Caco-2 (cell line): ENCODE results near the gene RNF151. TPM values are rescaled to one million over a fixed set of nuclear protein-coding genes. Genes with fewer than 3 reads are reported as not detected.

Source experiments
- BruUV-seq: library from RNA; stranded (reverse); fragments of 400-500 nt; replicated peaks from 2 replicates; lab custom pipeline; 2021; lab: Mats Ljungman, UMichigan
- CTCF ChIA-PET: fragments of 300-600 bp; sonication (Branson Sonifier 250); formaldehyde crosslinking; loops from one replicate; lab custom pipeline; 2022; ENCODE audit warnings: antibody characterized with exemption; lab: Charles Lee
- POLR2A ChIA-PET: fragments of 300-600 bp; sonication (Branson Sonifier 250); formaldehyde crosslinking; loops from one replicate; lab custom pipeline; 2022; ENCODE audit warnings: antibody characterized with exemption; lab: Charles Lee
- DNase-seq, 2 experiments: peaks; one replicate each; pipeline versions ENCODE4 v3.0.0 to v3.0.0-alpha.2; 2020 to 2022
- H3K27me3 ChIP-seq: replicated peaks from 2 replicates; pipeline ENCODE4 v1.6.0; 2011; ENCODE audit warnings: low read length; ENCODE audit not compliant: control insufficient read depth, insufficient read depth
- H3K36me3 ChIP-seq: 2 replicates; pipeline ENCODE4 v1.5.1; 2011; ENCODE audit warnings: low read length; ENCODE audit not compliant: control insufficient read depth, insufficient read depth
- H3K4me1 ChIP-seq: fragments of 250-450 bp; sonication (Bioruptor Pico); 2 replicates; pipeline ENCODE4 v1.5.1; 2020; ENCODE audit warnings: mild to moderate bottlenecking
- H3K4me3 ChIP-seq: 2 replicates; pipeline ENCODE4 v1.5.1; 2011; ENCODE audit warnings: low read depth, mild to moderate bottlenecking, control low read depth, low read length
- H3K9me3 ChIP-seq: fragments of 250-450 bp; sonication (Bioruptor Pico); 2 replicates; pipeline ENCODE4 v1.5.1; 2020; ENCODE audit warnings: mild to moderate bottlenecking, moderate library complexity
- H3K27ac Mint-ChIP-seq: one replicate; pipeline ENCODE4 v1.8.0; 2022; ENCODE audit warnings: mixed read lengths; ENCODE audit not compliant: unreplicated experiment
- H3K27me3 Mint-ChIP-seq: one replicate; pipeline ENCODE4 v1.8.0; 2022; ENCODE audit warnings: mixed read lengths; ENCODE audit not compliant: insufficient read depth, unreplicated experiment
- H3K36me3 Mint-ChIP-seq: one replicate; pipeline ENCODE4 v1.8.0; 2022; ENCODE audit warnings: mild to moderate bottlenecking, mixed read lengths; ENCODE audit not compliant: insufficient read depth, unreplicated experiment
- H3K4me1 Mint-ChIP-seq: one replicate; pipeline ENCODE4 v1.8.0; 2022; ENCODE audit warnings: low read depth, mixed read lengths; ENCODE audit not compliant: unreplicated experiment
- H3K4me3 Mint-ChIP-seq: one replicate; pipeline ENCODE4 v1.8.0; 2022; ENCODE audit warnings: mild to moderate bottlenecking, moderate library complexity, mixed read lengths; ENCODE audit not compliant: unreplicated experiment
- H3K9me3 Mint-ChIP-seq: one replicate; pipeline ENCODE4 v1.8.0; 2022; ENCODE audit warnings: mixed read lengths; ENCODE audit not compliant: unreplicated experiment
- intact Hi-C: fragments of 100-400 bp; cut with micrococcal nuclease; formaldehyde crosslinking; loops from one replicate; pipeline ENCODE4 v1.10.0; 2022; ENCODE audit not compliant: unreplicated experiment
- total RNA-seq: library from RNA; stranded (reverse); gene quantifications from 2 replicates; pipeline ENCODE4 v1.2.3, GENCODE V29; 2022
- TF ChIP-seq, protein P1 (sequence below), 2 experiments: fragments of 200-600 bp in 1 of 2; IDR thresholded peaks; 1 replicate in 1 of 2; 2 replicates in 1 of 2; pipeline versions ENCODE4 v1.5.1 to v1.8.0; 2011 to 2022; ENCODE audit warnings: antibody characterized with exemption in 1 of 2, control low read depth in 1 of 2, inconsistent platforms in 1 of 2, low read depth in 1 of 2, low read length in 1 of 2, mild to moderate bottlenecking in 1 of 2, moderate library complexity in 1 of 2; ENCODE audit not compliant: insufficient read depth in 1 of 2, severe bottlenecking in 1 of 2, unreplicated experiment in 1 of 2

RNF151 gene
- total RNA-seq, 1 experiment from 2014 or later = not detected

DNA sequence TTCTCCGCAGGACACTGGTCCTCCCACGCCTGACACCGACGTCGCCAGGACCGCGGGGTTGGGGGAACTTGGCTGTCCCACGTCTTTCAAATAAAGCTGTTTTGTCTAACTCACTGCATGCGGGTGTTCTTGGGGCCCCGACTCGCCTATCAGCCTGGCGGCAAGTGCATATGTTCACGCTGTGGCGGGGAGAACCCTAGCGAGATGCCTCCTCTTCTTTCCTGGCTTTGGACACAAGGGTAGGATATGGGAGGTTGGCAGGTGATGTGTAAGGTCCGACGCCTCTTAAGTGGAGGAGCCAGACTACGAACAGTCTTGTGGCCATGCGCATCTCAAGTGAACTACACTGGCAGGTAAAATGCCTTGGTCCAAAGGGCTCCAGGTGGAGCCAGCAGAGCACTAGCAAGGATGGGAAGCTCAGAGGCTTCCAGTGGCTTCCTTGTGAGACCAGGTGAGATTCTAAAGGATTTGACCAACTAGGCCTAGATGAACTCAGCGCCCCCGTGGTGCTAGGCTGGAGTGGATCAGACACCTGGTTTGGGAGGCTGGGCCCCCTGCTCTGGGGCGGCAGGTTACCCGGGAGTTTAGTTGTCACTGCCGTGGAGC, 1.2 kb upstream of the RNF151 start:
- ChIA-PET CTCF (interaction anchor here (1.1 kb wide), 1 partner anchor 24 kb away, joined by 3 read pairs; the partner anchor contains the start of gene SYNGR3), POLR2A (interaction anchor here (0.6 to 1.9 kb wide), 17 partner anchors 19 to 288 kb away, joined by 3 to 36 read pairs (median 6); partner anchors contain the start of genes ECI1, GFER, JPT2 and MSRB1)
- H3K27me3 ChIP-seq = no peaks in the 10 kb centered on the region
- Mint-ChIP-seq H3K4me3 (peak overlapping the region; percentile 76), H3K4me1 (peaks cover 20% of the 10 kb centered on the region), H3K27me3 (no peaks in the 10 kb centered on the region), H3K27ac (peak overlapping the region; percentile 96), H3K9me3 (no peaks in the 10 kb centered on the region), H3K36me3 (peaks cover 55% of the 10 kb centered on the region)
- H3K36me3 ChIP-seq = peaks cover 8% of the 10 kb centered on the region
- TF ChIP-seq, protein P1, sequence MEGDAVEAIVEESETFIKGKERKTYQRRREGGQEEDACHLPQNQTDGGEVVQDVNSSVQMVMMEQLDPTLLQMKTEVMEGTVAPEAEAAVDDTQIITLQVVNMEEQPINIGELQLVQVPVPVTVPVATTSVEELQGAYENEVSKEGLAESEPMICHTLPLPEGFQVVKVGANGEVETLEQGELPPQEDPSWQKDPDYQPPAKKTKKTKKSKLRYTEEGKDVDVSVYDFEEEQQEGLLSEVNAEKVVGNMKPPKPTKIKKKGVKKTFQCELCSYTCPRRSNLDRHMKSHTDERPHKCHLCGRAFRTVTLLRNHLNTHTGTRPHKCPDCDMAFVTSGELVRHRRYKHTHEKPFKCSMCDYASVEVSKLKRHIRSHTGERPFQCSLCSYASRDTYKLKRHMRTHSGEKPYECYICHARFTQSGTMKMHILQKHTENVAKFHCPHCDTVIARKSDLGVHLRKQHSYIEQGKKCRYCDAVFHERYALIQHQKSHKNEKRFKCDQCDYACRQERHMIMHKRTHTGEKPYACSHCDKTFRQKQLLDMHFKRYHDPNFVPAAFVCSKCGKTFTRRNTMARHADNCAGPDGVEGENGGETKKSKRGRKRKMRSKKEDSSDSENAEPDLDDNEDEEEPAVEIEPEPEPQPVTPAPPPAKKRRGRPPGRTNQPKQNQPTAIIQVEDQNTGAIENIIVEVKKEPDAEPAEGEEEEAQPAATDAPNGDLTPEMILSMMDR (IDR thresholded peaks at IDR 0.05; ENCODE audit: insufficient read depth in 1 of 2, low read depth in 1 of 2, low read length in 1 of 2, severe bottlenecking in 1 of 2, unreplicated experiment in 1 of 2) = no peak
- no peaks in the 10 kb centered on the region for H3K9me3 ChIP-seq
- no peak for DNase-seq
- BruUV-seq = TSS peak; percentile 64
- intact Hi-C loops = no loop called here
- peak overlapping the region; percentile 83 for H3K4me3 ChIP-seq
- H3K4me1 ChIP-seq = peaks cover 17% of the 10 kb centered on the region

DNA sequence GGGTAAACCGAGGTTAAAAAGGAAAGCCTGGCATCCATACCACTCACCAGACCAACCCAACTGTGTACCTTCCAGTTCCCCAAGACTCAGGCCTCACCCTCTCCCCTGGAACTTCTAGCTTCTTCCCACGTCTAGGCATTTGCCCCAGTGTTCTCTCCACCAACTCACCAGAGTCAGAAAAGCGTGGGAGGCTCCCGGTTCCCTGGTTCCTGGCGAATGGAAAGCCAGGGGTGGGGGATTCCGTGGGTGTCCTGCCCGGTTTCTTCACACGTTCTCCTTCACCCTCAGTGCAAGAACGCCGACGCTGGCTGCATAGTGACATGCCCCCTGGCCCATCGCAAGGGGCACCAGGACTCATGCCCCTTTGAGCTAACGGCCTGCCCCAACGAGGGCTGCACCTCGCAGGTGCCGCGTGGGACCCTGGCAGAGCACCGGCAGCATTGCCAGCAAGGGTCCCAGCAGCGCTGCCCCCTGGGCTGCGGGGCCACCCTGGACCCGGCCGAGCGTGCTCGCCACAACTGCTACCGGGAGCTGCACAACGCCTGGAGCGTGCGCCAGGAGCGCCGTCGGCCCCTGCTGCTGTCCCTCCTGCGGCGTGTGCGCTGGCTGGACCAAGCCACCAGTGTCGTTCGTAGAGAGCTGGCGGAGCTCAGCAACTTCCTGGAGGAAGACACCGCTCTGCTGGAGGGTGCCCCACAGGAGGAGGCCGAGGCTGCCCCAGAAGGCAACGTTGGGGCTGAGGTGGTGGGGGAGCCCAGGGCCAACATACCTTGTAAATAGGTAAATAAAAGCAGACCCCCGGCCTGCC, 1.7 kb downstream of the RNF151 start:
- Histone ChIP-seq H3K9me3 (no peaks in the 10 kb centered on the region), H3K36me3 (peaks cover 3% of the 10 kb centered on the region), H3K27me3 (no peaks in the 10 kb centered on the region), H3K4me1 (0 out of 2 replicates have a peak, but pooled peaks cover under 1% of the 10 kb centered on the region), H3K4me3 (no peak overlapping the region)
- Mint-ChIP-seq H3K27me3 (no peaks in the 10 kb centered on the region), H3K9me3 (no peaks in the 10 kb centered on the region), H3K27ac (no peak overlapping the region), H3K36me3 (peaks cover 38% of the 10 kb centered on the region), H3K4me3 (no peak overlapping the region), H3K4me1 (peaks cover 15% of the 10 kb centered on the region)
- BruUV-seq = no TSS peak
- CTCF ChIA-PET = no interaction called here
- no peak for DNase-seq
- POLR2A ChIA-PET = no interaction called here
- TF ChIP-seq, protein P1 (IDR thresholded peaks at IDR 0.05; ENCODE audit: insufficient read depth in 1 of 2, low read depth in 1 of 2, low read length in 1 of 2, severe bottlenecking in 1 of 2, unreplicated experiment in 1 of 2) = no peak
- intact Hi-C loops = no loop called here

DNA sequence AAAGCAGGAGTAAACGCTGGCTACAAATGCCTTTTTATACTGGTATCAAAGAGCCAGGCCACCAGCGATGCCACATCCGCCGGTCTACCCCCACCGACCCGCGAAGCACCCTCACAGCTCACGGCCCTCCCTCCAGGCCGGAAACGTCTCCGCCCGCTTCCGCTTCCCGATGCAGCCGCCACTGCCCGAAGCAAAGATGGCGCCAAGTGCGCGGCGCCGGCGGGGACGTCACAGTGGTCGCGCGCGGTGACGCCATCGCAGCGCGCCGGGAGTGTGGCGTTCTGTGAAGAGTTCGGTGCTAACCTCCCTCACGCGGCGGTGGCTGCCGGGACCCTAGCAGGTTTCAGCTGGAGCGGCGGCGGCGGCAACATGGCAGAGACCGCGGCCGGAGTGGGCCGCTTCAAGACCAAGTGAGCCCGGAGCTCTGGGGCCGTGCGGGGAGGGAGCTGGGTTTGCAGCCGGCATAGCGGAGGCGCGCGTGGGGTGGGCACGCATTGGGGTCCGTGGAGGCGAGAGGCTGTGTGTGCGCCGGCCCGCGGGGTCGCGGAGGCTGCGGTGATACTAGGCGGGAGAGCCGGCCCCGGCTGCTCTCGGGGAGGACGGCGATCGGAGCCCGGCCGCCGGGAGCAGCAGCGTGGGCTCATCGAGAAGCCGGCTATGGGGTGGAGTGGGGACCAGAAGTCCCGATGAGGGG, 5.3 kb downstream of the RNF151 start, which contains the start of gene TBL3:
TSS of gene TBL3 (plus strand) at position 258 of the 694 bp plus-strand sequence. CDS start at position 370, 112 bp downstream.
- BruUV-seq = no TSS peak
- Mint-ChIP-seq H3K27ac (peak within 1 kb of the TSS; percentile 83), H3K36me3 (peaks cover 26% of the 10 kb centered on the region), H3K4me3 (peak within 1 kb of the TSS; percentile 80), H3K4me1 (peaks cover 9% of the 10 kb centered on the region), H3K27me3 (no peaks in the 10 kb centered on the region), H3K9me3 (no peaks in the 10 kb centered on the region)
- Histone ChIP-seq H3K4me3 (peak within 1 kb of the TSS; percentile 99), H3K4me1 (no peaks in the 10 kb centered on the region), H3K27me3 (no peaks in the 10 kb centered on the region), H3K9me3 (no peaks in the 10 kb centered on the region), H3K36me3 (no peaks in the 10 kb centered on the region; the same call in 1 of the 2 replicates)
- peak; percentile 92 to 94 for DNase-seq
- CTCF ChIA-PET = interaction anchor here (0.6 to 1.1 kb wide), 3 partner anchors 10 to 119 kb away, joined by 3 to 4 read pairs (median 3); partner anchors contain the start of gene GFER
- POLR2A ChIA-PET = interaction anchor here (0.6 to 1.2 kb wide), 5 partner anchors 9 to 184 kb away, joined by 3 to 13 read pairs (median 3); partner anchors contain the start of genes GFER, NOXO1 and TRAF7
- intact Hi-C loops = no loop called here
- TF ChIP-seq, protein P1 (IDR thresholded peaks at IDR 0.05; ENCODE audit: insufficient read depth in 1 of 2, low read depth in 1 of 2, low read length in 1 of 2, severe bottlenecking in 1 of 2, unreplicated experiment in 1 of 2) = no peak
